K562 (cell line): Measurements from ENCODE around the gene LIF. TPM values are rescaled to one million over a fixed set of nuclear protein-coding genes. Genes with fewer than 3 reads are reported as not detected.

Source experiments
- CHD7 ChIP-seq: fragments of 200-600 bp; sonication (generic); IDR thresholded peaks from one replicate; pipeline ENCODE4 v1.6.1; 2012; ENCODE audit warnings: mild to moderate bottlenecking, low read depth, low read length, inconsistent platforms
- E2F4 ChIP-seq: sonication (generic); formaldehyde crosslinking; IDR thresholded peaks from 2 replicates; pipeline ENCODE4 v1.8.0; 2022; ENCODE audit warnings: mild to moderate bottlenecking, low read depth, missing genetic modification reagents
- HSF4 ChIP-seq: fragments of 250-450 bp; sonication (Bioruptor Pico); IDR thresholded peaks from 2 replicates; pipeline ENCODE4 v2.1.2; 2022; ENCODE audit warnings: mild to moderate bottlenecking, moderate library complexity, borderline replicate concordance
- SIRT6 ChIP-seq: IDR thresholded peaks from one replicate; pipeline ENCODE4 v1.6.1; 2012; ENCODE audit warnings: low read depth, mild to moderate bottlenecking, control low read depth, inconsistent platforms, low read length, moderate library complexity
- WHSC1 ChIP-seq: IDR thresholded peaks from one replicate; pipeline ENCODE4 v1.6.1; 2012; ENCODE audit warnings: low read length, control low read depth, inconsistent platforms
- polyA plus RNA-seq, 8 experiments: library from polyadenylated mRNA; depleted of rRNA in 4 of 8; stranded (reverse) in 5 of 8; unstranded in 3 of 8; fragments of >200 nt; fragmentation: Nextera tagmentation in 2 of 8; fragmentation: Illumina TruSeq in 1 of 8; extraction: Ambion mirVana in 2 of 8; extraction: Trizol in 1 of 8; gene quantifications; 2 replicates each; pipeline versions ENCODE4 v1.2.1 to v1.2.3, GENCODE V29; 2011 to 2014; ENCODE audit warnings: inconsistent platforms in 1 of 8, missing spikeins in 1 of 8
- total RNA-seq, 7 experiments: library from RNA; depleted of rRNA in 6 of 7; stranded (reverse); fragments of >200 nt in 6 of 7; fragmentation: Illumina TruSeq in 2 of 7; extraction: Trizol in 2 of 7; gene quantifications; 2 replicates each; pipeline versions ENCODE4 v1.2.1 to v1.2.3, GENCODE V29; 2011 to 2021; ENCODE audit warnings: low replicate concordance in 1 of 7

Gene LIF
- total and polyA plus RNA-seq, 9 of the 15 experiments (the other 6 are each of a cell fraction or from before 2014, with no cell fraction given) = 0.05 to 0.39 (median 0.18) TPM; not detected in 3

GRCh38 chr22:30196141-30196879 is 50.2 kb downstream of the LIF start (continued):
- TF ChIP-seq CHD7 = no peak
- TF ChIP-seq SIRT6 = no peak
- TF ChIP-seq WHSC1 = no peak
- TF ChIP-seq HSF4 = no peak
- no peak for TF ChIP-seq E2F4 (CRISPR knock-in tag)
- TF ChIP-seq, all 486 proteins: peak for 48
